Left colon (tissue), 2 donors: ENCODE data around the gene CARD18. TPM values are rescaled to one million over a fixed set of nuclear protein-coding genes. Genes with fewer than 3 reads are reported as not detected.
A peak's percentile ranks its signal among the peaks of the same experiment; 100 is the strongest.
"Not testable (repeated sequence)": the region's sequence is repeated elsewhere in the genome, so short reads cannot be mapped to it uniquely, and the experiment has no call there.

Source experiments
- ATAC-seq: fragments of 200-7000 bp; cut with Tn5 transposase; one replicate; pipeline ENCODE4 v1.9.1; 2020; ENCODE audit warnings: mild to moderate bottlenecking, moderate library complexity
- DNase-seq, 2 donors: peaks; one replicate each; pipeline ENCODE4 v3.0.0-alpha.2; 2020
- intact Hi-C, 2 donors: fragments of 100-400 bp; cut with DNase I in 1 of 2; cut with micrococcal nuclease in 1 of 2; formaldehyde crosslinking; loops; one replicate each; pipeline versions ENCODE4 v1.11.2 to v1.14.0; 2022; cut with DNase I, micrococcal nuclease
- total RNA-seq, 2 donors: library from RNA; stranded (reverse); fragmentation: NEBNext Ultra II Directional; extraction: Animal tissue kit (Norgen Biotek cat#: 25700); gene quantifications; one replicate each; pipeline ENCODE4 v1.2.1, GENCODE V29; 2021
- donor health status: DM: no; HTN: no; CAD: no.
- donor health status: DM: yes; HTN: yes; CAD: no.

The CARD18 gene
- total RNA-seq, 2 donors from 2014 or later, result not detected

- ATAC-seq, result no peak
- intact Hi-C loops, result no loop called here
- DNase-seq, result no peak
Measured at GRCh38 chr11:105142167-105142566, 2.6 kb upstream of the CARD18 start.

GRCh38 chr11:105137286-105137685, 2.3 kb downstream of the CARD18 start:
- ATAC-seq (no peak), DNase-seq (no peak)
- intact Hi-C loops, result no loop called here

GRCh38 chr11:105135883-105136282, 3.7 kb downstream of the CARD18 start:
- intact Hi-C loops, result no loop called here
- ATAC-seq, result no peak

DNA sequence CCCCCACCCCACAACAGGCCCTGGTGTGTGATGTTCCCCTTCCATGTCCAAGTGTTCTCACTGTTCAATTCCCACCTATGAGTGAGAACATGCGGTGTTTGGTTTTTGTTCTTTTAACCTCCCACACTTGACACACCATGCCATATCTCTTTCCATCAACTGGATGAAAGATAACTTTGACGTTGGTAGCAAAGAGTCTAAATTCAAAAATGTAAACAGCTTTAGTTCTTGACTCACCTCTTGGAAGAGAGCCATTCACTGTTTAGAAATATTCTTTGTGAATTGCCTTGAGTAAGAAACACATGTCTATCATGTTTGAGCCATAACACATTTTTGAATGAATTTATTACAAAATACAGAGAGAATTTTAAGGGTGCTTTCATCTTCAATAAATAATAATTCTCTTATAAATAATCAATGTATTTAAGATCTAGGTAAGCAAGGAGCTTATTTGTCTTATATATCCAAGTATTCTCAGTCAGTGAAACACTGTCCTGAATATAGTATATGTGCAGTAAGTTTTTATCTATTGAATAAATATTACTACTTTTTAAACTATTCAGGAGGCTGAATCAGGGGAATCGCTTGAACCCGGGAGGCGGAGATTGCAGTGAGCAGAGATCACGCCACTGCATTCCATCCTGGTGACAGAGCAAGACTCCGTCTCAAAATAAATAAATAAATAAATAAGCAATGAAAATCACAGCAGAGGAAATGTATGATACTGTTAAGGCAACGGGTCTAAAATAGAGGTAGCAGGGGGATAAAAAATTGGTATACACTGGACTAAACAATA, 6.7 kb downstream of the CARD18 start:
- intact Hi-C loops, result no loop called here
- ATAC-seq (no peak), DNase-seq (no peak)

More at GRCh38 chr11:105135883-105136282, 3.7 kb downstream of the CARD18 start:
- no peak for DNase-seq

- ATAC-seq, result no peak
- DNase-seq, result no peak
Measured at GRCh38 chr11:105130189-105130813, 9.3 kb downstream of the CARD18 start.

GRCh38 chr11:105124756-105125155, 14.8 kb downstream of the CARD18 start:
- no peak for ATAC-seq
- intact Hi-C loops, result no loop called here
- no peak for DNase-seq

More at GRCh38 chr11:105130189-105130813, 9.3 kb downstream of the CARD18 start:
- intact Hi-C loops, result no loop called here

DNA sequence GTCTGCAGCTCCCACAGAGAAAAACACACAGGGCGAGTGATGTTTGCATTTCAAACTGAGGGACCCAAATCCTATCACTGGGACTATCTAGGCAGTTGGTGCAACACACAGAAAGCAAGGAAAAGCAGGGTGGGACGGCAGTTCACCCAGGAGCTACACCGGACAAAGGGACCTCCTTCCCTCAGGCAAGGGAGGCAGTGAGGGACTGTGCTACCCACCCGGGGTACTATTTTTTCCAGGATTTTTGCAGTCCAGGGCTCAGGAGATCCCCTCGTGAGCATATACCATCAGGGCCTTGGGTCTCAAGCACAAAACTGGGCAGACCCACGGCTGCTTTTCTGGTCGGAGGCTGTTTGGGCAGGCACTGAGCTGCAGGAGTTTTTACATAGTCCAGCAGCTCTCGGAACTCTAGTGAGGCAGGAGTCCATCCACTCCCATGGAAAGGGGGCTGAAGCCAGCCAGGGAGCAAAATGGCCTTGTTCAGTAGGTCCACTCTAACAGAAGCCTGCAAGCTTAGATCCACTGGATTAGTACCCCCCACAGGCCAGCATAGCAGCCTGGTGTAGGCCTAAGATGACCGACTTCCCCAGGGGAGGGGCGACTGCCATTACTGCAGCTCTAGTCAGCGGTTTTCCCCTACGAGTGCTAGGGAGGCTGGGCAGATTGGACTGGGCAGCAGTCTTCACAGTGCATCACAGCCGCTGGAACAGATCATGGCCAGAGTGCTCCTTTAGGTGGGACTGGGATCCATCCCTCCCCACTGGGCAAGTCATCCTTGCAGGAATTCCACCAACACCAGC, 28.2 kb downstream of the CARD18 start:
- intact Hi-C loops, result no loop called here
- ATAC-seq (no peak), DNase-seq (no peak)

DNA sequence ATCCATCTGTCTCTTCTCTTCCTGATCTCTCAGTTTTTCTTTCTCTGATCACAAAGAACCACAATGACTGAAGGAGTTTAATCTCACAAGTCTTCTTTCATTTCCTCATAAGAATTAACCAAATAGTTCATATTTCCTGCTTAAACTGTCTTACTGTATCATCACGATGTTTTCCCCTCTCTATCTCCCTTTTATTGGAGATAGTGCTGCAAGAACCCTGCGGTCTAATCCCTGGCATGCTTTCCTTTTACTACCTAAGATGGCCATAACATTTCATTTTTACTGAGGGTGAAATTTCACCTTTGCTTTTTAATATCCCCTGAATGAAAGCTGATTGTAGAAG, 28.9 kb downstream of the CARD18 start:
- ATAC-seq (peak; percentile 40), DNase-seq (no peak)
- intact Hi-C loops, result no loop called here

DNA sequence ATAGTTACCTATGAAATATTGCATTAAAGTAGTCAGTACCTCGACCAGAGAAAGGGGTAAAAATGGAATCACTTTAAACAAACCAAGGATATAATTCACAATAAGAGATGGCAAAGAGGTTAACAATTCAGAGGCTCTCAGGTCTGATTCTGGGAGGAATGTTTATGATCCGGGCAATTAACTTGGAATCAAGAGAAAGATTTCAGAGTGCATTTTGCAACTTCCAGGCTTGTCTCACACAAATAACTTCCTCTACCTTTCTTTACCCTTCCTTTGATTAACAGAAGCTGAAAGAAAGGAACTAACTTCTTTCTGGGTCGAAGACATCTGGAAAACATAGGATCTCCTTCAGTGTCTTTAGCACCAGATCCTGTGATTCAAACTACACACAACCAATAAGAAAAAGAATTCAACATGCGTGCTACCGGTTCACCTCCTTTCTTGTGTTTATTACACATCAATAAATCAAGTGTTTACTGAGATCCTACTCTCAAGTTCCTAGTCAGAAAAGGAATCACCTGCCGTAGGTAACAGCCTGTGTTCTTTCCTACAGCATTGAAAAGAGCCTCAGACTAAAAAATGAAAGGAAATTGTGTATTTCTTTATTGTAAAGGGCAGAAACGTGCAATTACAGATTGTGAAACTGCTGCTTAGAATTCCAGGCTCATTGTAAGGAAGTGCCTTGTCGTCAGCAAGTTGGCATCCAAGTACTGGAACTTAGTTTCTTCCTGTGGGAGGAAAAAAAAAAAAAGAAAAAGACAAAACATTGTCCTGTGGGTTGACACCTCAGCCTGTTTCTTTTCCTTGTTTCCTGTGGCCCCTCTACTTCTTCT, 29.5 kb downstream of the CARD18 start:
- DNase-seq, result no peak
- intact Hi-C loops, result no loop called here
- ATAC-seq, result peak; percentile 89

DNA sequence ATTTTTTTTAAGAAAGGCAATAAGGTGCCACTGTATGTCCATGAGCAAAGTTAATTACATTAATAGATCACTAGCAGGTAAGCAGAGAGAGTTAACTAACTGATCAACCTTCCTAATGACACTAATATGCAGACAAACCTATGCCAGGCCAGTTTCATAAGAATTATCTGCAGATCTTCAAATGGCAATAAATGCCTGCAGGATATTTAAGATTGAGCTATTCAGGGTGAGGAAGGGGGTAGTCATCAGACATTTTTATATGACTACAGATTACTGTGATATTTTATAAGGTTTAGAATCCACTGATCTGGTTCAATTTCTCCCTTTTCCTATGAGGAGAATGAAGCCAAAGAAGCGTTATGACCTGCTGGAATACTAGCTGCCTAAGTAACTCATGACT, 30.2 kb downstream of the CARD18 start:
- intact Hi-C loops, result no loop called here
- DNase-seq (no peak), ATAC-seq (no peak)

GRCh38 chr11:105108247-105108646, 31.3 kb downstream of the CARD18 start:
- DNase-seq (no peak), ATAC-seq (no peak)
- intact Hi-C loops, result no loop called here

GRCh38 chr11:105107226-105107825, 32.2 kb downstream of the CARD18 start:
- intact Hi-C loops, DNase-seq, ATAC-seq: not testable (repeated sequence)

DNA sequence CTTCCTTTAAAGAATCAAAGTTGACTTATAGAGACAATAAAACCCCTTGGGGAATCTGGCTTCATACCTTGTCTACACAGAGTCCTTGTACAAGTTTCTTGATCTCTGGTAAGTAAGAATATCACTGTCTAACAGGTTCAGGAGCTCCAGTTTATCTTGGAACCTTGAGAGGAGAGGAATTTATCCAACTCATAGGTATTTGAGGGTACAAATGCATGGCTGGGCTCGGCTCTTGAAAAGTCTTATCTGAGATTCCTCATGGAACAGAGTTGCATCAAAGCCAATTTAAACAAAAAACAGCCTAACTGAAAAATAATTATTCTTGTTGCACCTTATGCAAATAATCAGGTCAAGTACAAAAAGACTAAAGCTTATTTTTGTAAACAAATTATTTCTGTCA, 33.4 kb downstream of the CARD18 start:
- intact Hi-C loops, result no loop called here
- no peak for DNase-seq
- ATAC-seq, result no peak

DNA sequence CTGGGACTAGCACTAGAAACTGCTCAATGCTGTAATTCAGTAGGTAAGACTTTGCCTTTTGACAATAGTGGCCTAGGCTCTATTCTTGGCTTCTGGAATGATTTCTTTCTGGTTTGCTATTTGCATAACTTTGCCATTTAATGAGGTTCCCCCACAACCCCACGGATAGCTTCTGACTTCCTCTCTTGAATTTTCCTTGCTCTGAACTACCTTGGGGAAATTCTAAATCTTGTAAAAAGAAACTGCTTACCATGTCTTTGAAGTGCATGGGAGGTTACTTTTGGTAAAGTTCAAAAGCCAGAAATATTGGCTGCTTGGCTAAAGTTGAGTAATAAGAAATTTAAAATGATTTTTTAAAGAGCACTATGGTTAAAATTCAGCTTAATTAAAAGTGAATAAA, 35.3 kb downstream of the CARD18 start:
- DNase-seq (no peak), ATAC-seq (no peak)
- intact Hi-C loops, result no loop called here

DNA sequence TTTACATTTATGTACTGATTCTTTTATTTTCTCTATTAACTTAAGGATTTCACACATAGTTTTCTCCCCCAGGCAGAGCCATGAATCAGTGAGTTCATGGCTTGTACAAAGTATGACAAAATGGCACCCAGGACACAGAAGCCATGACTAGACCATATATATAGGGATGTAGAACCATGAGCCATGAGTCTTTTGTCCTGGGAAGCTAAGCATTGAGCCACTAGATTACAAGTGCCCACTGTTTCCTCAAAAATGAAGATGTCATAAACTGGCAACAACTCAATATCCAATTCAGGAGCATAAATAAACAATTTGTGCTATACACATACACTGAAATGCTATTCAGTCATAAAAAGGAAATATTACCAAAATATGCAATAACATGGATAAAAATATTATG, 36.2 kb downstream of the CARD18 start:
- intact Hi-C loops, result no loop called here
- DNase-seq, result no peak
- no peak for ATAC-seq

GRCh38 chr11:105102079-105102581, 37.4 kb downstream of the CARD18 start:
- intact Hi-C loops, ATAC-seq, DNase-seq: not testable (repeated sequence)

GRCh38 chr11:105100981-105101630, 38.5 kb downstream of the CARD18 start:
- intact Hi-C loops, result no loop called here

DNA sequence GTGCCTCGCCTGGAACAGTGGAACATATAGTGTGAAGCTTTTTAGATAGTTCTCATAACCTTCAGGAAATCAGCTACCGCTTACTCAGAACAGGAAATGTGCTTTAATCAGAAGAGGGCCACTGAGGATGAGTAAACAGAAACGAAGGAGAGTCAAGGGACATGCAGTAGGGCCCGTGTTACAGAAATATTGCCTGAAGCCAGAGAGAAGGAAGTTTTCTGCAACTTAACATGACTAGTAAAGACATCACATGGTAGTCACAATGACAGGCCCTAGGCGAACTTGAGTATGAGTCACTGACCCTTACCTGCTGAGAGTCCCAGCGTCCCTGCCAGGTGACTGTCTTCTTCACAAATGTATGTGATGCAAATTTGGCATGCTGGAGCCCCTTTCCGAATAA, 39.4 kb downstream of the CARD18 start:
- no peak for ATAC-seq
- intact Hi-C loops, result no loop called here
- no peak for DNase-seq

More at GRCh38 chr11:105100981-105101630, 38.5 kb downstream of the CARD18 start:
- ATAC-seq (no peak), DNase-seq (no peak)
